ENCODE measurements around the gene LTB4R.

The LTB4R gene

DNA sequence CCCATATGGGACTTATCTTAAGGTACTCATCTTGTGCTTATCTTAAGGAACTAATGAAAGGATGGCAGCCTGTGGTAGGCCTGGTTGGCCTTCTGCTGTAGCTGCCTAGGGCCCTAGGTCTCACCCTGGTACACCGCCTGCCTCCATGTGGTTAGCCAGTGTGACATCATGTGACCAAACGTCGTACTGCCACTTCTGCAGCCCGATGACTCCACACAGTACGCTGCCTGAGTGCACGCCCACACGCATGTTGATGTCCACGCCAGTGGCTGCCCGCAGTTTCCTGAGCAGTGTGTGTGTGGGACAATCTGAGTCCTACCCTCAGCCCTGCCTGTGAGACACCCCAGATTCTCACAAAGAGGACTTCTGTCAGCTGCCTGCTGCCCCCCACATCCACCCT is 18.4 kb downstream of the LTB4R start:
- POLR2A ChIA-PET (ENCODE audit: low non-redundant PET) = no interaction called here
- DNase-seq (ENCODE audit: low spot score) = no peak
- TF ChIP-seq, protein P1, sequence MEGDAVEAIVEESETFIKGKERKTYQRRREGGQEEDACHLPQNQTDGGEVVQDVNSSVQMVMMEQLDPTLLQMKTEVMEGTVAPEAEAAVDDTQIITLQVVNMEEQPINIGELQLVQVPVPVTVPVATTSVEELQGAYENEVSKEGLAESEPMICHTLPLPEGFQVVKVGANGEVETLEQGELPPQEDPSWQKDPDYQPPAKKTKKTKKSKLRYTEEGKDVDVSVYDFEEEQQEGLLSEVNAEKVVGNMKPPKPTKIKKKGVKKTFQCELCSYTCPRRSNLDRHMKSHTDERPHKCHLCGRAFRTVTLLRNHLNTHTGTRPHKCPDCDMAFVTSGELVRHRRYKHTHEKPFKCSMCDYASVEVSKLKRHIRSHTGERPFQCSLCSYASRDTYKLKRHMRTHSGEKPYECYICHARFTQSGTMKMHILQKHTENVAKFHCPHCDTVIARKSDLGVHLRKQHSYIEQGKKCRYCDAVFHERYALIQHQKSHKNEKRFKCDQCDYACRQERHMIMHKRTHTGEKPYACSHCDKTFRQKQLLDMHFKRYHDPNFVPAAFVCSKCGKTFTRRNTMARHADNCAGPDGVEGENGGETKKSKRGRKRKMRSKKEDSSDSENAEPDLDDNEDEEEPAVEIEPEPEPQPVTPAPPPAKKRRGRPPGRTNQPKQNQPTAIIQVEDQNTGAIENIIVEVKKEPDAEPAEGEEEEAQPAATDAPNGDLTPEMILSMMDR (conservative IDR thresholded peaks at IDR 0.05; ENCODE audit: low read depth) = no peak
- CTCF ChIA-PET = interaction anchor here (0.6 to 1.4 kb wide), 3 partner anchors 11 to 107 kb away, joined by 3 to 5 read pairs (median 3); no protein-coding TSS in a partner anchor
- H3K27ac ChIP-seq = no peak overlapping the region

DNA sequence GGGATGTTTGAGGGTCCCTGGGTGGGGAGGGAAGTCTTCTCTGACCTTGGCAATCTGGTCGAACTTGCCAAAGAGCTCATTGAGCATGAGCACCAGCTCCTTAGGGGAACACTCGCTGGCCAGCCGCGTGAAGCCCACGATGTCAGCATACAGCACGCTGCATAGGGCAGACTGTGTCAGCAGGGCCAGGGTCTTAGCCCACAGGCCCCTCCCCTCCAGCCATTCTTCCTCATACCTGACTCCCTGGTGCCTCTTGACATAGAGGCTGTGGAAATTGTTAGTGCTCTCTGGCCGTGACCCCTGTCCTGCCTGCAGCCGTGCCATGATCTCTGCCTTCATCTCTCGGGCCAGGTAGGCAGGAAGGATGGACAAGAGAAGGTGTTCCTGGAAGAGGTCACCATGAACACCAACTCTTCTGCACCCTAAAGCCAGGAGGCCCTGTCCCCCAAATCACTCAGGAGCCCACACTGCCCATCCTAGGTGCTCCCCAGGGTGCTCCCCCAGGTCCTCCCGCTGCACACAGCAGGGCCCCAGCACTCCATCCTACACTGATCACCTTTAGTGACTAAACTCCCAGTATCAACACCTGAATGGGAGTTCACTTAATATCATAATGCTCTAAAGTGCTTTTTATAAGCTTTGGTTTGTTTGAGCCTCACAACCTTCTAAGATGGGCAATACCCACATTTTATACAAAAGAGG is 19.8 kb downstream of the LTB4R start:
- TF ChIP-seq, protein P1 (conservative IDR thresholded peaks at IDR 0.05; ENCODE audit: low read depth) = no peak
- POLR2A ChIA-PET (ENCODE audit: low non-redundant PET) = no interaction called here
- CTCF ChIA-PET = interaction anchor here (0.6 to 4.0 kb wide), 3 partner anchors 105 to 957 kb away, joined by 3 to 62 read pairs (median 3); no protein-coding TSS in a partner anchor
- H3K27ac ChIP-seq = 0 out of 2 replicates have a peak overlapping the region, but pooled peaks have one; percentile 11
- no peak for DNase-seq (ENCODE audit: low spot score)

DNA sequence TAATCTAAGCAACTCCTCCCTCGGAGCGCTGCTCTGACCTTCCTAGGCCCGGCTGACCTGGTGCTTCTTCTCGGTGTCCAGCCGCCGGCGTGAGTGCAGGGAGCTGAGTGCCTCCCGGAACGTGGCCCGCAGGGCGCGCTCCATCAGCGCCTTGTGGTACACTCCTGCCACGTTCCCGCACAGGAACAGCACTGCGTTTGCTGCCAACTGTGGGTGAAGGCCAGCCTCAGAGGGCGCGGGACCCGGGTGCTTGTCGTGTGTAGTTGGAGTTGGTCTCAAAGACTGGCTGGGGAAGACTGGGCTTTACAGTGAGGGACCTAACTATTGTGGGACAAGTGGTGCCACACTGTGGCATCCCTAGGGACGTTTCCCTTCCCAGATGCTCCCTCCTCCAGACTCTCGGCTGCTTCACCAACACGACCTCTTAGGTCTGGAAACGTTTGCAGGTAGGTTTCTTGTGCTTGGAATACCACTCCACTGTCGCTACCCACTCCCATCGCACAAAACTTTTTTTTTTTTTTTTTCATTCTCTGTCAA is 20.5 kb downstream of the LTB4R start:
- H3K27ac ChIP-seq = no peak overlapping the region
- ChIA-PET CTCF (interaction anchor here (0.6 to 5.3 kb wide), 6 partner anchors 10 to 105 kb away, joined by 3 to 94 read pairs (median 10); partner anchors contain the start of genes CBLN3 and KHNYN), POLR2A (ENCODE audit: low non-redundant PET) (interaction anchor here (0.5 to 0.7 kb wide), 2 partner anchors 31 to 87 kb away, joined by 3 to 7 read pairs; no protein-coding TSS in a partner anchor)
- DNase-seq (ENCODE audit: low spot score) = no peak
- TF ChIP-seq, protein P1 (conservative IDR thresholded peaks at IDR 0.05; ENCODE audit: low read depth) = no peak

DNA sequence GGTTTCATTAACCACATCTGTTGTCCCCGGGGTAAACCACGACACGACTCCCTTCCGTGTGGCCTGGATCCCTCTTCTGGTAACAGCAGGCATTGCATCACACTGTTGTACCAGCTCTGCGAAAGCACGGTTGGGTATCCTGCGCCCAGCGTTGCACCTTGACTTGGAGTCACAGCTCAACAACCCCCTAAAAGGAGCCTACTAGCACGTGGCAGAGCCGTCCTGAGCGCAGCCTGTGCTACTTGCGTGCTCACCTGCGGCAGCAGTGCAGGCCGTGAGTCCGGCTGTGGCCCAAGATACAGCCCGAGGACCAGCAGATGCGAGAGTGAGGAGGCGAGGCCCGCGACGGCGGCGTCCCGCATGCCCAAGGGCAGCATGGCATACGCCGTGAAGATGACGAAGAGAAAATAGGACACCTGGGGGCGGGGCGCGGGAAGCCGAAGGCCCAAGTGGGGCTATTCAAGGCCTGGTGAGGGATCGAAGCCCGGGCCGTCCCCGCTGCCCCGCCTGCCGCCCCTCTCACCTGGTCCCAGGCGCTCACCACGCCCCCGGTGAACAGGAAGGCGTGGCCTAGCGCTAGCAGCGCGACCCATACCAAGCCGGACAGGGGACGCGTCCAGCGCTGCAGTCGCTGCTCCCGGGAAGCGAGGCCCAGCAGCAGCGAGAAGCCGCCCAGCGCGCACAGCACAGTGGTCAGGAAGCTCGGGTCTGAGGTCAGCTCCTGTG is 21.1 kb downstream of the LTB4R start:
- H3K27ac ChIP-seq = no peak overlapping the region
- TF ChIP-seq, protein P1 (conservative IDR thresholded peaks at IDR 0.05; ENCODE audit: low read depth) = peak; percentile 85
- CTCF ChIA-PET = interaction anchor here (0.6 to 5.3 kb wide), 13 partner anchors 11 to 104 kb away, joined by 3 to 94 read pairs (median 4); partner anchors contain the start of genes CBLN3 and KHNYN
- POLR2A ChIA-PET (ENCODE audit: low non-redundant PET) = interaction anchor here (0.5 to 1.9 kb wide), 3 partner anchors 32 to 98 kb away, joined by 3 to 11 read pairs (median 7); partner anchors contain the start of genes CBLN3 and KHNYN
- peak; percentile 77 for DNase-seq (ENCODE audit: low spot score)

DNA sequence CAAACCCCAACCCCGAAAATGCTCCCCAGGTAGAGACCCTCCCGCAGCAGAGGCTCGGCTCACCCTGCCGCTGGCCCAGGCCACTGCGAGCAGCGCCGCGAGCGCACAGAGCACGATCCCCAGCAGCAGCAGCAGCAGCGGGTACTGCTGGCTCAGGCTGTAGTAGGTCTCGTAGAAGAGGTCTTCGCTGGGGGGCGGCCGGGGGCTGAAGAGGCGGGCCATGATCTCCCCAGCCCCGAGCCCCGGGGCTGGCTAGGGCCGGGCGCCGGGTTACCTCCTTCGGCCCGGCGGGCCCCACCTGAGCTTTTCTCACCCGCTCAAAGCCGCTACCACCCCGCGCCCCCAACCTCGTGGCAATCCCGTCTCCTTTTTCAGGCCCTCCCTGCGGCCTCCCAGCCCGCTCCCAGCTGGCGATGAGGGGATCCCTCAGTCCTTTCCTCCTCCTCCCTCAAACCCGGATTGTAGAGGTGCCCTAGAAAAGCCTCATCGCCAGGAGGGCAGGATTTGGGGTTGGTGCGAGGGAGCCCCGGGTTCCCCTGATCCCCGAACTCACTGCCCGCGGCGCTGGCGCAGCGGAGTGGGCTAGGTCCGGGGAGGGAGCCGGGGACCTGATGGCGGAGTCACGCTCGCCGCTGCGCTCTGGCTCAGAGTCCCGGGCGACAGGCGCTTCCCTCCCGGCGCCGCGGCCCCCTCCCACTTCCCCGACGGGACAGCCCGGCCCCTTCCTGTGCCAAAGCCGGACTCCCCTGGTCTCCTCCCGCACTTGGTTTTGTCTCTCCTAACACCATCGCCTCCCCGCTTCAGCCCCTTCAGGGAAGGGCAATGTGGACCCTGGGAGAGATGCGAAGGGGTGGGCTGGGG is 23.4 kb downstream of the LTB4R start, which contains the start of gene ADCY4:
TSS of gene ADCY4 (minus strand) at position 641 of the 861 bp plus-strand sequence. CDS start at position 222, 419 bp downstream.
- DNase-seq (ENCODE audit: low spot score) = no peak
- POLR2A ChIA-PET (ENCODE audit: low non-redundant PET) = interaction anchor here (1.9 kb wide), 1 partner anchor 96 kb away, joined by 11 read pairs; the partner anchor contains the start of genes CBLN3 and KHNYN
- CTCF ChIA-PET = interaction anchor here (1.2 to 5.3 kb wide), 7 partner anchors 10 to 97 kb away, joined by 5 to 94 read pairs (median 8); partner anchors contain the start of genes CBLN3, CIDEB and KHNYN
- TF ChIP-seq, protein P1 (conservative IDR thresholded peaks at IDR 0.05; ENCODE audit: low read depth) = no peak
- H3K27ac ChIP-seq = no peak within 1 kb of the TSS

Measured in RWPE1 (cell line).